ENCODE measurements around the gene REELD1.

DNA sequence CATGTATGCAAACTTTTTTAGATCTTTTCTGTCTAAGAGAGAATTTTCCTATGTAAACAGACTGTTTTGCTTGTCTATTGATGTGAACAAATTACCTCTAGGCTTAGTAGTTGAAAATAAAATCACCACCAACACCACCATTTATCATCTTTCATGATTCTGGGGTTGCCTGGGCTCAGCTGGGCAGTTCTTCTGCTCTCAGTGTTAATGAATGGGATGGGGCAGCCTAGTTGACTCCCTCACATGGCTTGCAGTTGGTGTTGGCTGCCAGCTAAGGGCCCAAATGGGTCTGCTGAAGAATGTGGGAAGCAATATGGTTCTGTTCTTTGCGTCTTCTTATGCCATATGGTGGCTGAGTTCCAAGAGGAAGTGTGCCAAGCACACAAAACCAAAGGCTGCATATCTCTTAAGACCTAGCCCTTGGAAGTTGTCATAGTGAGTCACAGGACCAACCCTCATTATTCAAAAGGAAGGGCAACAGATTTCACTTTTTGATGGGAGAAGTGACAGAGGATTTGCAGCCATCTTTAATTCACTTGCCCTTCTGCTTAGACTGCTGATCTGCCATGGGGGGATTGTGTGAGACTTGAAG lies 17.9 kb downstream of the REELD1 start:
- TF ChIP-seq POLR2AphosphoS5 (IDR thresholded peaks at IDR 0.05; ENCODE audit: low read depth, low read length): no peak
- TF ChIP-seq SIN3A (IDR thresholded peaks at IDR 0.05; ENCODE audit: borderline replicate concordance, insufficient read depth, low read length): no peak
